ENCODE results near the gene FRS2.

FRS2 gene

GRCh38 chr12:69524755-69525469 lies 54.7 kb downstream of the FRS2 start:
- no peak for DNase-seq (ENCODE audit: extremely low read depth in 1 of 2, low read depth in 1 of 2)

- DNase-seq (ENCODE audit: extremely low read depth in 1 of 2, low read depth in 1 of 2), result no peak
These were observed 57.5 kb downstream of the FRS2 start for GRCh38 chr12:69527506-69528272.

GRCh38 chr12:69529021-69529420 lies 58.8 kb downstream of the FRS2 start:
- DNase-seq (ENCODE audit: extremely low read depth in 1 of 2, low read depth in 1 of 2), result no peak

- DNase-seq (ENCODE audit: extremely low read depth in 1 of 2, low read depth in 1 of 2), result no peak
These were observed 63.7 kb downstream of the FRS2 start for GRCh38 chr12:69533844-69534243.

- no peak for DNase-seq (ENCODE audit: extremely low read depth in 1 of 2, low read depth in 1 of 2)
These were observed 64.2 kb downstream of the FRS2 start for GRCh38 chr12:69534389-69534822.

- no peak for DNase-seq (ENCODE audit: extremely low read depth in 1 of 2, low read depth in 1 of 2)
These were observed 70.8 kb downstream of the FRS2 start for GRCh38 chr12:69540987-69541386.

GRCh38 chr12:69544087-69544486 lies 73.9 kb downstream of the FRS2 start:
- DNase-seq (ENCODE audit: extremely low read depth in 1 of 2, low read depth in 1 of 2), result no peak

- DNase-seq (ENCODE audit: extremely low read depth in 1 of 2, low read depth in 1 of 2), result no peak
These were observed 74.9 kb downstream of the FRS2 start for GRCh38 chr12:69545081-69545480.

- DNase-seq (ENCODE audit: extremely low read depth in 1 of 2, low read depth in 1 of 2), result no peak
These were observed 76.7 kb downstream of the FRS2 start for GRCh38 chr12:69546693-69547438.

- no peak for DNase-seq (ENCODE audit: extremely low read depth in 1 of 2, low read depth in 1 of 2)
These were observed 78.5 kb downstream of the FRS2 start for GRCh38 chr12:69548687-69549086.

- no peak for DNase-seq (ENCODE audit: extremely low read depth in 1 of 2, low read depth in 1 of 2)
These were observed 80.6 kb downstream of the FRS2 start for GRCh38 chr12:69550569-69551350.

- no peak for DNase-seq (ENCODE audit: extremely low read depth in 1 of 2, low read depth in 1 of 2)
These were observed 83.5 kb downstream of the FRS2 start for GRCh38 chr12:69553628-69554248.

GRCh38 chr12:69555461-69555860 lies 85.3 kb downstream of the FRS2 start:
- DNase-seq (ENCODE audit: extremely low read depth in 1 of 2, low read depth in 1 of 2), result no peak

GRCh38 chr12:69556383-69556782 lies 86.2 kb downstream of the FRS2 start:
- no peak for DNase-seq (ENCODE audit: extremely low read depth in 1 of 2, low read depth in 1 of 2)

GRCh38 chr12:69563166-69563762 lies 93.1 kb downstream of the FRS2 start:
- no peak for DNase-seq (ENCODE audit: extremely low read depth in 1 of 2, low read depth in 1 of 2)

GRCh38 chr12:69566603-69567002 lies 96.4 kb downstream of the FRS2 start:
- DNase-seq (ENCODE audit: extremely low read depth in 1 of 2, low read depth in 1 of 2), result no peak

GRCh38 chr12:69569236-69569635 lies 99.0 kb downstream of the FRS2 start:
- no peak for DNase-seq (ENCODE audit: extremely low read depth in 1 of 2, low read depth in 1 of 2)

- no peak for DNase-seq (ENCODE audit: extremely low read depth in 1 of 2, low read depth in 1 of 2)
These were observed 99.9 kb downstream of the FRS2 start for GRCh38 chr12:69570000-69570516.

GRCh38 chr12:69570545-69571399 lies 100.6 kb downstream of the FRS2 start:
- DNase-seq (ENCODE audit: extremely low read depth in 1 of 2, low read depth in 1 of 2), result peak; percentile 14 to 19

All from activated CD8-positive, alpha-beta memory T cell treated with anti-CD3 and anti-CD28 coated beads for 1 hour (primary cell).